ENCODE measurements around the gene HOXC13.

- TF ChIP-seq CTCF (IDR thresholded peaks at IDR 0.05; ENCODE audit: low read depth, low read length, poor library complexity, severe bottlenecking), result no peak
- no peak for TF ChIP-seq EZH2phosphoT487 (IDR thresholded peaks at IDR 0.05; ENCODE audit: borderline replicate concordance, low read length)
These were observed 48.5 kb upstream of the HOXC13 start for GRCh38 chr12:53890081-53890480.

Measured in DOHH2 (cell line).